Chondrocyte (in vitro differentiated cells): ENCODE measurements around the gene LIN52. TPM values are rescaled to one million over a fixed set of nuclear protein-coding genes. Genes with fewer than 3 reads are reported as not detected.

Experiments used
- DNase-seq: peaks from one replicate; pipeline ENCODE4 v3.0.0; 2021; ENCODE audit warnings: mixed read lengths, low spot score
- H3K27ac Mint-ChIP-seq: one replicate; pipeline ENCODE4 v1.8.0; 2021; ENCODE audit warnings: mild to moderate bottlenecking, moderate library complexity, mixed read lengths; ENCODE audit not compliant: unreplicated experiment
- H3K27me3 Mint-ChIP-seq: 2 replicates; pipeline ENCODE4 v1.8.0; 2021; ENCODE audit warnings: low read depth, mixed read lengths
- H3K36me3 Mint-ChIP-seq: 2 replicates; pipeline ENCODE4 v1.8.0; 2021; ENCODE audit warnings: low read depth, mixed read lengths
- H3K4me1 Mint-ChIP-seq: 2 replicates; pipeline ENCODE4 v1.8.0; 2021; ENCODE audit warnings: low read depth, mild to moderate bottlenecking, mixed read lengths
- H3K4me3 Mint-ChIP-seq: one replicate; pipeline ENCODE4 v1.8.0; 2021; ENCODE audit warnings: mild to moderate bottlenecking, moderate library complexity, mixed read lengths; ENCODE audit not compliant: unreplicated experiment
- H3K9me3 Mint-ChIP-seq: 2 replicates; pipeline ENCODE4 v1.8.0; 2021; ENCODE audit warnings: low read depth, mixed read lengths
- CTCF ChIP-seq: fragments of 200-600 bp; sonication (generic); IDR thresholded peaks from 2 replicates; pipeline ENCODE4 v1.5.0; 2021; ENCODE audit warnings: antibody characterized with exemption, mild to moderate bottlenecking, moderate library complexity
- total RNA-seq: library from RNA; stranded (reverse); gene quantifications from 3 replicates; pipeline ENCODE4 v1.2.1, GENCODE V29; 2021

LIN52 gene
- total RNA-seq, 1 donor from 2014 or later, result 6.6 TPM

- H3K36me3 Mint-ChIP-seq, result no peaks in the 10 kb centered on the region
- no peaks in the 10 kb centered on the region for H3K27me3 Mint-ChIP-seq
- H3K4me1 Mint-ChIP-seq, result no peaks in the 10 kb centered on the region
- H3K27ac Mint-ChIP-seq, result no peak overlapping the region
- H3K4me3 Mint-ChIP-seq, result no peak overlapping the region
- TF ChIP-seq CTCF, result no peak
- no peaks in the 10 kb centered on the region for H3K9me3 Mint-ChIP-seq
- DNase-seq, result no peak
These were observed 91.6 kb downstream of the LIN52 start for GRCh38 chr14:74176400-74176793.

GRCh38 chr14:74179856-74180255, 95.1 kb downstream of the LIN52 start:
- no peaks in the 10 kb centered on the region for H3K9me3 Mint-ChIP-seq
- H3K4me3 Mint-ChIP-seq, result no peak overlapping the region
- DNase-seq, result no peak
- H3K4me1 Mint-ChIP-seq, result no peaks in the 10 kb centered on the region
- peaks cover 1% of the 10 kb centered on the region for H3K36me3 Mint-ChIP-seq
- H3K27ac Mint-ChIP-seq, result no peak overlapping the region
- H3K27me3 Mint-ChIP-seq, result no peaks in the 10 kb centered on the region
- TF ChIP-seq CTCF, result no peak

- peaks cover 2% of the 10 kb centered on the region for H3K36me3 Mint-ChIP-seq
- peaks cover 3% of the 10 kb centered on the region for H3K4me1 Mint-ChIP-seq
- no peaks in the 10 kb centered on the region for H3K27me3 Mint-ChIP-seq
- H3K4me3 Mint-ChIP-seq, result no peak overlapping the region
- H3K9me3 Mint-ChIP-seq, result no peaks in the 10 kb centered on the region
- TF ChIP-seq CTCF, result no peak
- no peak overlapping the region for H3K27ac Mint-ChIP-seq
- DNase-seq, result no peak
These were observed 106.3 kb downstream of the LIN52 start for GRCh38 chr14:74190927-74191575.

GRCh38 chr14:74194506-74195274, 109.9 kb downstream of the LIN52 start:
- DNase-seq, result no peak
- TF ChIP-seq CTCF, result no peak
- peaks cover 12% of the 10 kb centered on the region for H3K36me3 Mint-ChIP-seq
- no peaks in the 10 kb centered on the region for H3K9me3 Mint-ChIP-seq
- no peaks in the 10 kb centered on the region for H3K27me3 Mint-ChIP-seq
- no peak overlapping the region for H3K4me3 Mint-ChIP-seq
- H3K27ac Mint-ChIP-seq, result no peak overlapping the region
- H3K4me1 Mint-ChIP-seq, result no peaks in the 10 kb centered on the region

GRCh38 chr14:74195623-74196022, 110.9 kb downstream of the LIN52 start:
- H3K36me3 Mint-ChIP-seq, result peaks cover 13% of the 10 kb centered on the region
- no peak overlapping the region for H3K27ac Mint-ChIP-seq
- DNase-seq, result no peak
- H3K4me1 Mint-ChIP-seq, result no peaks in the 10 kb centered on the region
- no peak overlapping the region for H3K4me3 Mint-ChIP-seq
- TF ChIP-seq CTCF, result no peak
- H3K27me3 Mint-ChIP-seq, result no peaks in the 10 kb centered on the region
- no peaks in the 10 kb centered on the region for H3K9me3 Mint-ChIP-seq
